BJ (cell line): ENCODE results near the gene ABCG1. TPM values are rescaled to one million over a fixed set of nuclear protein-coding genes. Genes with fewer than 3 reads are reported as not detected.

Experiments
- CTCF ChIA-PET: fragments of 350-600 bp; formaldehyde crosslinking; extraction: SDS; loops from one replicate; lab custom pipeline; 2021; ENCODE audit warnings: antibody characterized with exemption, inconsistent platforms; lab: Yijun Ruan, JAX
- POLR2A ChIA-PET: fragments of 300-600 bp; sonication (Branson Sonifier 250); formaldehyde crosslinking; extraction: SDS; loops from one replicate; lab custom pipeline; 2021; ENCODE audit warnings: antibody characterized with exemption; lab: Charles Lee
- DNase-seq: peaks from one replicate; pipeline ENCODE4 v3.0.0-alpha.2; 2011; ENCODE audit warnings: low read depth
- H3K27me3 ChIP-seq: 2 replicates; pipeline ENCODE4 v1.6.0; 2011; ENCODE audit warnings: low read length; ENCODE audit not compliant: control insufficient read depth, insufficient read depth
- H3K36me3 ChIP-seq: 2 replicates; pipeline ENCODE4 v1.5.1; 2011; ENCODE audit warnings: low read length; ENCODE audit not compliant: control insufficient read depth, insufficient read depth
- H3K4me3 ChIP-seq: 2 replicates; pipeline ENCODE4 v1.5.1; 2011; ENCODE audit warnings: low read depth, mild to moderate bottlenecking, control low read depth, low read length
- polyA plus RNA-seq: library from polyadenylated mRNA; depleted of rRNA; stranded (reverse); fragments of >200 nt; gene quantifications from 2 replicates; pipeline ENCODE4 v1.2.3, GENCODE V29; 2011
- TF ChIP-seq, protein P1 (sequence below): IDR thresholded peaks from 2 replicates; pipeline ENCODE4 v1.5.1; 2011; ENCODE audit warnings: low read depth, mild to moderate bottlenecking, control low read depth, inconsistent platforms, low read length, moderate library complexity; ENCODE audit not compliant: insufficient read depth

ABCG1 gene
- polyA plus RNA-seq, 1 experiment = 0.29 TPM

- POLR2A ChIA-PET = no interaction called here
- Histone ChIP-seq H3K36me3 (no peaks in the 10 kb centered on the region), H3K27me3 (peaks cover 3% of the 10 kb centered on the region; the same call in 1 of the 2 replicates), H3K4me3 (no peak overlapping the region)
- CTCF ChIA-PET = no interaction called here
- no peak for DNase-seq
- TF ChIP-seq, protein P1, sequence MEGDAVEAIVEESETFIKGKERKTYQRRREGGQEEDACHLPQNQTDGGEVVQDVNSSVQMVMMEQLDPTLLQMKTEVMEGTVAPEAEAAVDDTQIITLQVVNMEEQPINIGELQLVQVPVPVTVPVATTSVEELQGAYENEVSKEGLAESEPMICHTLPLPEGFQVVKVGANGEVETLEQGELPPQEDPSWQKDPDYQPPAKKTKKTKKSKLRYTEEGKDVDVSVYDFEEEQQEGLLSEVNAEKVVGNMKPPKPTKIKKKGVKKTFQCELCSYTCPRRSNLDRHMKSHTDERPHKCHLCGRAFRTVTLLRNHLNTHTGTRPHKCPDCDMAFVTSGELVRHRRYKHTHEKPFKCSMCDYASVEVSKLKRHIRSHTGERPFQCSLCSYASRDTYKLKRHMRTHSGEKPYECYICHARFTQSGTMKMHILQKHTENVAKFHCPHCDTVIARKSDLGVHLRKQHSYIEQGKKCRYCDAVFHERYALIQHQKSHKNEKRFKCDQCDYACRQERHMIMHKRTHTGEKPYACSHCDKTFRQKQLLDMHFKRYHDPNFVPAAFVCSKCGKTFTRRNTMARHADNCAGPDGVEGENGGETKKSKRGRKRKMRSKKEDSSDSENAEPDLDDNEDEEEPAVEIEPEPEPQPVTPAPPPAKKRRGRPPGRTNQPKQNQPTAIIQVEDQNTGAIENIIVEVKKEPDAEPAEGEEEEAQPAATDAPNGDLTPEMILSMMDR = no peak
Observed at GRCh38 chr21:42250422-42251403, 31.8 kb downstream of the ABCG1 start.

DNA sequence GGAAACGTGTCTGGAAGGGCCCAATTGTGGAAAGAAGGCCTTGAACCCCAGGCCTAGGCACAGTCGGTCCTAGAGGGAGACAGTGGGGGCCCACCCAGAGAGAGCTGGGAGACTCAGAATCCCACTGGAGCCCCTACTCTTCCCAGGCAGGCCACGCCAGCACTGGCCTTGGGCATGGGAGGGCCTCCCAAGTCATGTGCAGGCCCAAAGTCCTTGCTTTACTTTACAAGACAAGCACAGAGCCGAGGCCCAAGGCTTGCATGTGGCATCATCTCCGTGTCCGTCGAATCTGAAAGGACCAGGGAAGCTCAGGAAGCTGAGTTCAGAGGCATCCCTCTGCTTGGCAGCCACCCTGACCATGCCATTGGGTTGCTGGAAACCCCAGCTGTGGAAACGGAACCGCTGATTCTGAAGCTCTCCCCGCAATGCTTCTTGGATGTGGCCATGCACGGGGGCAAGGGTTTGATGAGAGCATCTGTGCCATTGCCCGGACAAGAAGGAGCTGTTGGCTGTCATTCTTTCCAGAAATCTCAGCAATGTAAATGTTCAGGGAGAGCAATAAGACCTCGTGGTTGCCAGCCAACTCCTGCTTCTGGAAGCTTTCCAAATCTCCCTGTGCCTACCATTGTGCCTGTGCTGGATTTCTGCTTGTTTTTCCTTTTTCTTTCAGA is 32.8 kb downstream of the ABCG1 start:
- ChIA-PET CTCF (interaction anchor here (0.6 to 1.9 kb wide), 2 partner anchors 16 to 106 kb away, joined by 5 to 9 read pairs; no protein-coding TSS in a partner anchor), POLR2A (no interaction called here)
- Histone ChIP-seq H3K4me3 (no peak overlapping the region), H3K27me3 (no peaks in the 10 kb centered on the region), H3K36me3 (no peaks in the 10 kb centered on the region)
- TF ChIP-seq, protein P1 = no peak
- no peak for DNase-seq

DNA sequence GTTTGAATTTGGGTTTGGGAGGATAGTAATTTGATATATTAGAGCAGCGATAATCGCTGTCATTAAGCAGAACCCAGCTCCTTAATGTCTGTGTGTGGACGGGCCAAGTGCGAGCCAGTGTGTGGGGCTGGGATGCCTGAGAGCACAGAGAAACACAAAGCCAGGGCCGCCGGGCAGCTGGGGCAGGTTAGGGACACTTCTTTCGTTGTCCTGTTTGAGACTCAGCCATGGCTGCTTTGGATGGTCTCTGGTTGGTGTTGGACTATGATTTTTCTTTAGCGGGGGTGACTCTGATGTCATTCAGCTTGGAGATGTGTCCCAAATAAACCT is 33.4 kb downstream of the ABCG1 start:
- Histone ChIP-seq H3K36me3 (no peaks in the 10 kb centered on the region), H3K4me3 (no peak overlapping the region), H3K27me3 (no peaks in the 10 kb centered on the region; the same call in 1 of the 2 replicates)
- TF ChIP-seq, protein P1 = no peak
- ChIA-PET CTCF (interaction anchor here (0.6 to 1.9 kb wide), 2 partner anchors 16 to 107 kb away, joined by 5 to 9 read pairs; no protein-coding TSS in a partner anchor), POLR2A (no interaction called here)
- no peak for DNase-seq

- no peak for DNase-seq
- Histone ChIP-seq H3K36me3 (no peaks in the 10 kb centered on the region), H3K4me3 (no peak overlapping the region), H3K27me3 (no peaks in the 10 kb centered on the region; the same call in 1 of the 2 replicates)
- ChIA-PET POLR2A (no interaction called here), CTCF (interaction anchor here (1.0 to 1.9 kb wide), 2 partner anchors 54 to 107 kb away, joined by 3 to 9 read pairs; no protein-coding TSS in a partner anchor)
- TF ChIP-seq, protein P1 = no peak
Observed at GRCh38 chr21:42252778-42253340, 33.9 kb downstream of the ABCG1 start.
